Stimulated activated CD4-positive, alpha-beta T cell treated with anti-CD3 and anti-CD28 coated beads, TNF-alpha, amount 100 ng/mL, for 1 hour (primary cell): ENCODE results near the gene THEM5.
A peak's percentile ranks its signal among the peaks of the same experiment; 100 is the strongest.
"Not testable (repeated sequence)": the region's sequence is repeated elsewhere in the genome, so short reads cannot be mapped to it uniquely, and the experiment has no call there.

ENCODE experiments used
- DNase-seq, 3 donors: peaks; one replicate each; pipeline ENCODE4 v3.0.0-alpha.2; 2020; ENCODE audit warnings: low read depth in 3 of 3, low spot score in 1 of 3

Gene THEM5

GRCh38 chr1:151853411-151853943 lies at the start of gene THEM5:
THEM5 (minus strand) TSS chr1:151853712; CDS start chr1:151853565, 147 bp downstream.
- no peak for DNase-seq

GRCh38 chr1:151902858-151903257 lies 49.3 kb upstream of the THEM5 start:
- DNase-seq: no peak

- DNase-seq: not testable (repeated sequence)
Observed at GRCh38 chr1:151900804-151901203, 47.3 kb upstream of the THEM5 start.

- DNase-seq: peak in 2 of 3 donors; percentile 34 to 47
Observed at GRCh38 chr1:151898519-151898991, 45.0 kb upstream of the THEM5 start.

GRCh38 chr1:151897991-151898431 lies 44.5 kb upstream of the THEM5 start:
- DNase-seq: no peak

- DNase-seq: no peak
Observed at GRCh38 chr1:151893176-151893924, 39.8 kb upstream of the THEM5 start.

- no peak for DNase-seq
Observed at GRCh38 chr1:151892190-151892589, 38.7 kb upstream of the THEM5 start.

- no peak for DNase-seq
Observed at GRCh38 chr1:151891512-151891911, 38.0 kb upstream of the THEM5 start.

- no peak for DNase-seq
Observed at GRCh38 chr1:151888972-151889570, 35.6 kb upstream of the THEM5 start.

- DNase-seq: no peak
Observed at GRCh38 chr1:151887028-151887427, 33.5 kb upstream of the THEM5 start.

GRCh38 chr1:151885479-151885878 lies 32.0 kb upstream of the THEM5 start:
- DNase-seq: no peak

- DNase-seq: not testable (repeated sequence)
Observed at GRCh38 chr1:151884879-151885278, 31.4 kb upstream of the THEM5 start.

GRCh38 chr1:151884445-151884844 lies 30.9 kb upstream of the THEM5 start:
- DNase-seq: not testable (repeated sequence)

- not testable (repeated sequence) for DNase-seq
Observed at GRCh38 chr1:151883898-151884297, 30.4 kb upstream of the THEM5 start.

- not testable (repeated sequence) for DNase-seq
Observed at GRCh38 chr1:151882918-151883317, 29.4 kb upstream of the THEM5 start.

- DNase-seq: no peak
Observed at GRCh38 chr1:151882466-151882865, 29.0 kb upstream of the THEM5 start.

GRCh38 chr1:151881479-151881878 lies 28.0 kb upstream of the THEM5 start:
- DNase-seq: no peak

GRCh38 chr1:151875419-151876097 lies 22.0 kb upstream of the THEM5 start:
- no peak for DNase-seq

- DNase-seq: not testable (repeated sequence)
Observed at GRCh38 chr1:151872776-151873175, 19.3 kb upstream of the THEM5 start.

GRCh38 chr1:151871284-151872030 lies 17.9 kb upstream of the THEM5 start:
- no peak for DNase-seq

- DNase-seq: no peak
Observed at GRCh38 chr1:151868486-151868885, 15.0 kb upstream of the THEM5 start.
